A673 (cell line): ENCODE measurements around the gene TSPEAR.

Experiments
- CTCF ChIP-seq: fragments of 300-800, 200-600 bp; sonication (generic); conservative IDR thresholded peaks from 2 replicates; pipeline ENCODE4 v1.5.1; 2017; ENCODE audit warnings: low read depth, mild to moderate bottlenecking, antibody characterized with exemption, low read length, moderate library complexity, mixed read lengths
- EZH2 ChIP-seq: fragments of 200-600 bp; sonication (generic); IDR thresholded peaks from 2 replicates; pipeline ENCODE4 v1.6.1; 2017; ENCODE audit warnings: borderline replicate concordance, low read depth, mild to moderate bottlenecking, mixed read lengths, antibody characterized with exemption, low read length; ENCODE audit not compliant: poor library complexity, severe bottlenecking

- no peak for TF ChIP-seq CTCF
- TF ChIP-seq EZH2: no peak
These were observed 146.3 kb downstream of the TSPEAR start for GRCh38 chr21:44564886-44565598.
